Medulla oblongata (tissue), 1 donor: Measurements from ENCODE around the gene TTLL11.

Source experiments
- DNase-seq: peaks from one replicate; pipeline ENCODE4 v3.0.0-alpha.2; 2015; ENCODE audit errors: extremely low spot score

TTLL11 gene

DNA sequence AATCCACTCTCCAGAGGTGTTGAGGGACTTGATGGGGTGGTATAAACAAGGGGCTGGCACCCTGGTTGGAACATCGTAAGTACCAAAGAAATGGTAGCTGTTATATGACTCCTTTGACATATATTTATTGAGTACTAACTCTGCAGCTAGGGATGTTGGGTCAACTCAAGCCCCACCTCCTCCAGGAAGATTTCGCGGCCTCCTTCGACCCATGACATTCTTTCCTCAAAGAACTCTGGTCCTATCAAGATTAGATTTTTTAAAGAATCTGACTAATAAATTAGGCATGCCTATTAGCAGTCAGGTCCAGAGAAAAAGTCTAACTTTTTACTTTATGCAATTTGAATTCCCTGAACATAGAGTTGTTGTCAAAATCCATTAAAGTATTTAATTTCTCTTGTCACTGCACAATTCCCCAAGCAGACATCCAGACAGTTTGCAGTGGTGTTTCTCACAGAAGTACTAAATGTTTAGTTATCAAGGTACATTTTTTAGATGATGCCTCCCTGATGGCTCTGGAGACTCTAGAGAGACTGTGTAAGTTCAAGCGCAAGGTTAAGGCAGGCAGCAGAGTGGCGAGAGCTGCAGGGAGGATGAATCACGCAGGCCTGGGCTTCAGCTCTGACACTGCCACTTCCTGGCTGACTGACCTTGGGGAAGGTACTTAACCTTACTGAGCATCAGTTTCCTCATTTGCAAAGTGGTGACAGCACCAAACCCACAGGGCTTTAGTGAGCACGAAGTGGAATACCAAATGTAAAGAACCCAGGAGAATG, 209.6 kb downstream of the TTLL11 start:
- DNase-seq = no peak

DNA sequence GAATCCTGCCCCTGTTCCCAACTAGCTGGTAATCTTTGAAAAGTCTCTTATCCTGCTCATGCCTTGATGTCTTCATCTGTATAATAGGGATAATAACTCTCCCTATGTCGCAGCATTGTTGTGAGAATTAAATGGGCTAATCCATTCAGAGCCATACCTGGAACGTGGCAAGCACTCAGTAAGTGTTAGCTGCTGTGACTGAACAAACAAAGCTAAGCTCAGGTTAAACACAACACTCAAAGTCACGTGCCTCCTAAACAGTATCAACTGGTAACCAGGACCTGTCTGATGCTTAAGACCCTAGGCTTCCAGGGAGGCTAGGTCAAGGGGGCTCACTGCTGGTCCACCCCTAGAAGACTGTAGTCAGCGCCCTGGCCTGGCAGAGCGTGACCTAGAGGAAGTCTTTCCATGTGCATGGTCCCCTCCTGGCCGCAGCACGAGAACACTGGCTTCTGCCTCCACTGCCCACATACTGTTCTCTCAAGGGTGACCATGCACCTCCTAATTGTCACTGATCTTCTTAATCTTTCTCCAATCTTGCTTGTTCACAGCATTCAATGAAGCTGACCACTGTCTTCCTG, 211.1 kb downstream of the TTLL11 start:
- no peak for DNase-seq

DNA sequence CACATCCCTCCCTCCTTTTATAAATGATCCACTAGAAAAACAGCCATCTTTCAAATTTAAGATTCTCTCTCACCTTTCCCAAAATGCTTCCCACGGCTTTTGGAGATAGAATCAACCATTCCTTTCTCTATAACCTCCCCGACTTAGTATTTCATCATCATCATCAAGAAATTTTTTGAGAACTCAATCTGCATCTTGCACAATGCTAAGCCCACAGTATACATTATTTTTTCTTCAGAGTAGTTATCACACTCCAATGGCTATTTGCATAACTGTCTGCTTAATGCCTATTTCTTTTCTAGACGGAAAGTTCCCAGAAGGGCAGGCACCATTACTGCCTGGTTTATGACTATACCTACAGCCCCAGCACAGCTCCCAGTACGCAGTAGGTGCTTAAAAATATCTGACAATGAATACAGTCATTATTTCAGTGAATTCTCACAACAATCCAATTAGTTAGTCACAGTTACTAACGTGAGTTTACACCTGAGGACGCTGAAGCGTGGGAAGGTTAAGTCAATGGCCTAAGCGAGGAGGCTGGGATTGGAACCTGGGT, 212.7 kb downstream of the TTLL11 start:
- DNase-seq = no peak

GRCh38 chr9:121878271-121878822, 214.8 kb downstream of the TTLL11 start:
- DNase-seq = no peak

DNA sequence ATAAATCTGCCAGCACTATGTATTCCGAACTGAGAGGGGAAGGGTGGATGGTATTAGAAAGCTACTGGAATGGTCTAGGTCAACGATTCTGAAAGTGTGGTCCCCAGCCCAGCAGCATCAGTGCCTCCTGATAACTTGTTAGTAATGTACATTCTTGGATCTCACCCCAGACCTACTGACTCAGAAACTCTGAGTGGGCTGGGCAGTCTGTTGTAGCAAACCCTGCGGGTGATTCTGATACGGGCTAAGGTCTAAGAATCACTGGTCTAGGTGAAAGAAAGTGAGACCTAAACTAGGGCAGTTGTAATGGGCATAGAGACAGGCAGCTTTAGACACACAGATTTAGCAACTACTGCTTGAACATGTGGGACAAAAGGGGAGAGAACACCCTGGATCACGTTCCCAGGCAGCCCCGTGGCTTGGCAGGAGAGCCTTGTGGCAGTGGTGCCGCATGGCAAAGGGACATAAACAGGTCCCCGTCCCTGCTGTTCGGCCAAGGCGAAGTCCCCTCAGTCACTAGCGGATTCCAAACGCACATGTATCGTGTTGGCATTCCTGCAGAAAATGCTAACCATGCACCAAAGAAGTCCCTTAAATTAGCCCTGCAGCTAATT, 216.3 kb downstream of the TTLL11 start:
- no peak for DNase-seq

DNA sequence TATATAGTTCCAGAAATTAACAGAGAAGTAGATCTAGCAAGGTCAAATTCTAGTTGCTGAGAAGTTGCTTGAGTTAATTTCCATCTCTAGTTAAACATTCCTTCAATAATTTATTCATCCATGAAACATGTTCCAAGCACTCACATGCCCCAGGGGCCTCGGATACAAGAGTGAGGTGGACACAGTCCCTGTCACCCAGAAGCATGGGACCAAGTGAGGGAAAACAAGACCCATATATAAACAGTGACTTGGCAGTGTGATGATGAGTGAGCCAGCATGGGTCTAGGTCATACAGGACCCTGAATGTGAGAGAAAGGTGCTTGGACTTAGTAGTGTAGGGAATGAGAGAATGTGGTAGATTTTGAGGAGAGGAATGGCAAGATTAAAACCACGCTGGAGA, 216.9 kb downstream of the TTLL11 start:
- DNase-seq = no peak

DNA sequence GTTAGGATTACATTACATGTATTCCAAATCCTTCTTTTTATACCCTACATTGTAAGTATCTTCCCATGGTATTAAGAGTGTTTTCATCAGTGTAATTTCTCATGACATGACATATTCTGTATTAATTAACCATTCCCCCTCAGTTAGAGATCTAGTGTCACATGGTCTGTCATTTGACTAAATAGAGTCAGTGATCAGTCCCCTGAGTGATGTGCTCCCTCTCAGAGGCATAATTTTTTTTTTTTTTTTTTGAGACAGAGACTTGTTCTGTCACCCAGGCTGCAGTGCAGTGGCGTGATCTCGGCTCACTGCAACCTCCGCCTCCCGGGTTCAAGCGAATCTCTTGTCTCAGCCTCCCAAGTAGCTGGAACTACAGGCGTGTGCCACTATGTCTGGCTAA, 218.6 kb downstream of the TTLL11 start:
- no peak for DNase-seq

DNA sequence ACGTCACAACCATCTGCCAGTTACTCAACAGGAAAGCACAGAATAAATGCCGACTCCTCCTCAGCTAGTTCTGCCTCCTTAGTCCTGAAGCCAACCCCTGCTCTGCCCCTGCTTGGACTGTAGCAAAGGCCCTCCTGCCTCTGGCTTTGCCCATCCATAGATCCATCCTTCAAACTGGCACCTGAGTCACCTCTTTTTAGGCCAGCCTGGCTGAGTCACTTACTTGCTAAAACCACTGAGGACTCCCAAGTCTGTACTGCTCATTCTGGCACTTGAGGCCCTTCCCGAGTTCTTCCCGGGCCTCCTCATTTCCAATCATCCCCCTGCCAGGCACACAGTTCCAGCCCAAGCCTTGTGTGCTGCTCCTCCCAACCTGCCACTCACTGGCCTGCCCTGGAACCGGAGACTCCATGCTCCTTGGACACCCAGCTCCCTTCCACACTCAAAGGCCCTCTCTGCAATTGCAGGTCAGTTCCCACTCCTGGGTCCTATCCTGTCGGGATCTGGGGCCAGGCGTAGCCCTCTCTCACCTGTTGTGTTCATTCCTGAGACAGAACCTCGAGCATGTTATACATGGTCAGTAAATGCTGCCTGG, 221.6 kb downstream of the TTLL11 start:
- DNase-seq = no peak

GRCh38 chr9:121870271-121870670, 222.8 kb downstream of the TTLL11 start:
- no peak for DNase-seq

DNA sequence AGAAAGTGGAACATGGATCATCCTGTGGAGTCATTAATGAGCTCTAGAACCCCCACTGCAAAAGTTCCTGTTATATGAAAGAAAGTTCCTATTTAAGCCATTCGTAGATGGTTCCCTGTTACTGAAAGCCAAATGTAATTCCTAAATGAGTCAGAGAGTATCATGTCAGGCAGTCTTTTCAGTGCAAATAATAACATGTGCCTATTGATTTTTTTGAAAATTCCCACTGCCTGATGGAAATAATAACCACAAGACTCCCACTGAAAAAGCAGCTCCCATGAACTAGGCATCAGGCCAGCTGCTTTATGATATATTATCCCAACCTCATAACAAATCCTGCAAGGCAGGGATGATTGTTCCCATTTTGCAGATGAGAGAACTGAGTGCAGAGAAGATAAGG, 224.5 kb downstream of the TTLL11 start:
- DNase-seq = no peak

DNA sequence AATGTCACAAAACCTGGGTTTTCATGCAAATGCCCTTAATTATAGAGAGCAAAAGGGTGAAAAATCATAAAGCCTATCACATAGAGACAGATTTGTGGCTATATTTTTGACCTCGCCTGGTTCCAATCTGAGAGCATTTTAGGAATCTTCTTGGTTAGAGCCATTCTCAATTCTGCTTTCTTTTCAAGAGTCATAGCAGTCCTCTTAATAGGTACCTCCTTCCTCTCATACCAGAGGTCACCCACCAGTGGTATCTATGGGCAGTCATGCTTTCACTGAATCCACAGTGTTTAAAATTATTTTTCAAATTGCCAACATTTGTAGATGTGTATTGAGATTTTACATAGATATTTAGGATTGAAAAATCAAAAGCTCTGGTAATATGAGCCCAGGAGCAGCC, 226.2 kb downstream of the TTLL11 start:
- no peak for DNase-seq

DNA sequence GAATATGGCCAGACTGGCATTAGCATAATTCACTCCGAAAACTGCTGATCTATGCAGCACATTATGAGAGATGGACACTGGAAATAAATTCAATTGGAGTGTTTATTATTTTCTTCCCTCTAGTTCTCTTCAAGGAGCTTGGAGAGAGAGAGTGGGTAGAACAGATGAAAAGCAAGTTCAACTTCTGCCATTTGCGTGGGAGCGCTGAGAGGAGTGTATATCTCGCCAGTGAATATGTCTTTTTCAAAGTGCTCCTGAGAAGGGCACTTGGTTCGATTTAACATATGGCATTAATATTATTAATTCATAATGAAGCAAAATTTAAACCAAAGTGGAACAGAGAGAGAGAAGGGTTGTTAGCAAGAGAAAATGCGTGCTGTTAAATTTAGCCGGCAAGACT, 227.2 kb downstream of the TTLL11 start:
- DNase-seq = no peak

- no peak for DNase-seq
Measured at GRCh38 chr9:121865060-121865459, 228.0 kb downstream of the TTLL11 start.

- no peak for DNase-seq
Measured at GRCh38 chr9:121863955-121864354, 229.2 kb downstream of the TTLL11 start.

DNA sequence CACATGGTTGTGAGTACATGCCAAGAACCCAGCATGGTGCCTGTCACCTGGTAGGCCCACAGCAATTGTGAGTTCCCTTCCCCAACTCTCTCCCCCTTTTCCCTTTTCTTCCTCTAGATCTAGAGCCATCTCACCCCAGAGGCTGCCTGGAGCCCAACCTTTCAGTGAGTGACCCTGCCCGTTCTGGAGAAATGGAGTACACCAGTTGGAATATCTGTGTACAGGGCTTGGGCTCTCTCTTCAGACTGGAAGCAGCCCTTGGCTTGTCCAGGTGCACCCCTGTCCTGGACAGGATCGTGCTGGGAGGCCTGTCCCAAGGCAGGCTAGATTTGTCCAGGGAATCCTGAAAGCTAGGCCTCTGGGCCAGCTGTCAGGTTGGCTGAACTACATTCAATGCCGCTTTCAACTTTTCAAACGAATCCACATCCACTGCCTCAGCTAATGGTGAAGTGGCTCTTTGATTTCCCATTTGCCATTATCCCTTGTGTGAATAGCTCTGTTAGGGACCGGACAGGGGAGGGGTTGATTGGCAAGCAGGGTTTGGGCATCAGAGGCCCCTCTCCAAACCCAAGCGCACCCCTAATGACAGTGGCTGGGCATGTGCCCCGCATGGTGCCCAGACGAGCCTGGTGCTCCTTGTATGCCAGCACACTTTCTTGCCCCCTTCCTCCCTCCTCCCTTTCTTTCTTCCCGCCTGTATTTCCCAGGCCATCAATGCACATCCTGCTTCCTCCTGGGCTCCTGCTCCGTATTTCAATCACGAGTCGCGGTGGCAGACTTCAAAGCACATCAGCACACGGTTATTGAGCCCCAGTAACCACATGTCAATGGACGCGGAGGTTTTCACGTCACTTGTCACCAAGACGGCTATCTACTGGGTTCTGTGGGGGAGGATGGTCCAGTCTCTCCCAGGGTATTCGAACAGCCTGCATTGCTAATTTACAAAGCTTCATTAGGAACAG, 230.5 kb downstream of the TTLL11 start:
- DNase-seq = no peak

DNA sequence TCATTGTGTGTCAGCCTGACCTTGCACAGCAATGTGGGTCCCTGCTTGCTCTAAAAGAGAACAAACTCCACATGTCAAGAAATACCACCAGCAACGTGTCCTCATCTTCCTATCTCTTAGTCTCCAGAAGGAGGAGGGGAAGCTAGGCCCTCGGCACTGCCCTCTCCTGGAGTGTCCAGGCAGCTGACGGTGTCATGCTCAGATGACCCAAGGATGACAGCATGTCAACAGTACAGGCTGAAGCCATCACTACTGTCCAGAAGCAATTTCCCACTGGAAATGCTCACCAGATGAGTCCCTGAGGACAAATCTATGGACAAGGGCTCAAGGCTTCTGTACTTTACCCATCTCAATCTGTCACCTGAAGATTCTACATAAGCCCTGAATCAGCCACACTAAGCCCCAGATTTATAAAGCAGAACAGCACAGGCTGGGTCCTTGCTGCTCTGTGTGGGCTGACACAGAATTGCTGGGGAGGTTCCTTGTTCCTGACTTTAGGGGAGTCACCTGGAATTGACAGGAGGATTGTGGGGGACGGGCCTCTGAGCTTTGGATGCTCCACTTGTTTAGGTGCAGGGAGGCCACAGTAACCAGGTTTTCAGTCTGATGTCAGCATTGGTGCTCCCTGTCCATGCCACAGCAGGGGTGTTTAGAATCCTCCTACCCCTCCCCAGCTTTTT, 231.5 kb downstream of the TTLL11 start:
- DNase-seq = peak; percentile 60

DNA sequence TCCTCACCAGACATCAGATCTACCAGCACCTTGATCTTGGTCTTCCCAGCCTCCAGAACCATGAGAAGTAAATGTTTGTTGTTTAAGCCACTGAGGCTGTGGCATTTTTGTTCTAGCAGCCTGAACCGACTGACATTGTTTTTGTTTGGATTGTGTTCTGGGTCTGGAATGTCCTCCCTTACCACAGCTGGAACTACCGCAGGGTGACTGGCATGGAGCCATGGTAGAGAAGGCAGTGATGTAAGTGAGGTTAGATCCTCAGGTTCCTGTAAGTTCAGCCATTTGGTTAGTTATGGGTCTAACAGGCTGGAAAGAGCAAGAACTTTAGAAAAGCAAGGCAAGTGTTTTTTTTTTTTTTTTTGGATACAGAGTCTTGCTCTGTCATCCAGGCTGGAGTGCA, 232.4 kb downstream of the TTLL11 start:
- no peak for DNase-seq

- no peak for DNase-seq
Measured at GRCh38 chr9:121860213-121860612, 232.9 kb downstream of the TTLL11 start.

DNA sequence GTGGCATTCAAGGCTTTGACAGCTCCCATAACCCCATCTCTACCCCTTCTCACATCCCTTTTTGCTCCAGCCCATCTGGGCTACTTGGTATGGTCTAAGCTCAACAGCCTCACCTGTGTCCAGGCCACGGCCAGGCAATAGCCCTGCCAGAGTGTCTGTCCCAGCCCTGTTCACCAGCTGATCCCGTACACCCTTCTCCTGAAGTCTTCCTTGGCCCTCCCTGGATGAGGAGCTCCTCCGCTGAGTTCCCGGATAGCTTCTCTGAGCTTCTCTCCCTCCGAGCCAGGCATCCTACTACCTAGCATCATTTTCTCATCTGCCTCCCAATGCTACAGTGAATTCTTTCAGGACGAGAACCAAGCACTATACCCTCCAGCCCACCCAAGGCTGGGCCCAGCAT, 233.5 kb downstream of the TTLL11 start:
- no peak for DNase-seq

GRCh38 chr9:121858788-121859187, 234.3 kb downstream of the TTLL11 start:
- no peak for DNase-seq

DNA sequence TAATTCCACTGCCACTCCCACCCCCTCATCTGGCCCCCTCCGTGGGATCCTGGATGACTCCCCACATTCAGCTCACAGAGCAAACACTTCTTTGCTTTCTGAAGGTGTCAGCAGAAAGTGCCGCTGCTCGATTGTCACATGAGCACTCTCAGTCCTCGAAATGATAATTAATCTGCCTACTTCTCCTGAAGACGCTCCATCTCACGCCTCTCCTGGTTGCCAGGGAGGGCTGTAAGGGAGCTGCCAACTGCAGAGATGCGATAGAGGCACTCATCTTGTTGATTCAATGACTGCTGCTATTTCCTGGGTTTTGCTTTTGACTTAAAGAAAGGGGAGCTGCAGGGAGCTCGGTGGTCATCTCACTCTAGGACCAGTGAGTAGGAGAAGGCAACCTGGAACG, 235.2 kb downstream of the TTLL11 start:
- DNase-seq = no peak
